K562 treated with DMSO at 1 percent for 24 hours (cell line): ENCODE measurements around the gene SRBD1. TPM values are rescaled to one million over a fixed set of nuclear protein-coding genes. Genes with fewer than 3 reads are reported as not detected.

Experiments
- total RNA-seq: library from RNA; unstranded; fragments of 300-600 nt; gene quantifications from 2 replicates; pipeline ENCODE4 v1.2.3, GENCODE V29; 2022; ENCODE audit warnings: low read depth; ENCODE audit not compliant: insufficient read depth

The SRBD1 gene, protein sequence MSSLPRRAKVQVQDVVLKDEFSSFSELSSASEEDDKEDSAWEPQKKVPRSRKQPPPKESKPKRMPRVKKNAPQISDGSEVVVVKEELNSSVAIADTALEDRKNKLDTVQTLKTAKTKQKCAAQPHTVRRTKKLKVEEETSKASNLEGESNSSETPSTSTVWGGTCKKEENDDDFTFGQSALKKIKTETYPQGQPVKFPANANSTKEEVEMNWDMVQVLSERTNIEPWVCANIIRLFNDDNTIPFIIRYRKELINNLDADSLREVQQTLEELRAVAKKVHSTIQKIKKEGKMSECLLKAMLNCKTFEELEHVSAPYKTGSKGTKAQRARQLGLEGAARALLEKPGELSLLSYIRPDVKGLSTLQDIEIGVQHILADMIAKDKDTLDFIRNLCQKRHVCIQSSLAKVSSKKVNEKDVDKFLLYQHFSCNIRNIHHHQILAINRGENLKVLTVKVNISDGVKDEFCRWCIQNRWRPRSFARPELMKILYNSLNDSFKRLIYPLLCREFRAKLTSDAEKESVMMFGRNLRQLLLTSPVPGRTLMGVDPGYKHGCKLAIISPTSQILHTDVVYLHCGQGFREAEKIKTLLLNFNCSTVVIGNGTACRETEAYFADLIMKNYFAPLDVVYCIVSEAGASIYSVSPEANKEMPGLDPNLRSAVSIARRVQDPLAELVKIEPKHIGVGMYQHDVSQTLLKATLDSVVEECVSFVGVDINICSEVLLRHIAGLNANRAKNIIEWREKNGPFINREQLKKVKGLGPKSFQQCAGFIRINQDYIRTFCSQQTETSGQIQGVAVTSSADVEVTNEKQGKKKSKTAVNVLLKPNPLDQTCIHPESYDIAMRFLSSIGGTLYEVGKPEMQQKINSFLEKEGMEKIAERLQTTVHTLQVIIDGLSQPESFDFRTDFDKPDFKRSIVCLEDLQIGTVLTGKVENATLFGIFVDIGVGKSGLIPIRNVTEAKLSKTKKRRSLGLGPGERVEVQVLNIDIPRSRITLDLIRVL
- total RNA-seq, result 5.2 and 7.9 TPM in 2 replicates

DNA sequence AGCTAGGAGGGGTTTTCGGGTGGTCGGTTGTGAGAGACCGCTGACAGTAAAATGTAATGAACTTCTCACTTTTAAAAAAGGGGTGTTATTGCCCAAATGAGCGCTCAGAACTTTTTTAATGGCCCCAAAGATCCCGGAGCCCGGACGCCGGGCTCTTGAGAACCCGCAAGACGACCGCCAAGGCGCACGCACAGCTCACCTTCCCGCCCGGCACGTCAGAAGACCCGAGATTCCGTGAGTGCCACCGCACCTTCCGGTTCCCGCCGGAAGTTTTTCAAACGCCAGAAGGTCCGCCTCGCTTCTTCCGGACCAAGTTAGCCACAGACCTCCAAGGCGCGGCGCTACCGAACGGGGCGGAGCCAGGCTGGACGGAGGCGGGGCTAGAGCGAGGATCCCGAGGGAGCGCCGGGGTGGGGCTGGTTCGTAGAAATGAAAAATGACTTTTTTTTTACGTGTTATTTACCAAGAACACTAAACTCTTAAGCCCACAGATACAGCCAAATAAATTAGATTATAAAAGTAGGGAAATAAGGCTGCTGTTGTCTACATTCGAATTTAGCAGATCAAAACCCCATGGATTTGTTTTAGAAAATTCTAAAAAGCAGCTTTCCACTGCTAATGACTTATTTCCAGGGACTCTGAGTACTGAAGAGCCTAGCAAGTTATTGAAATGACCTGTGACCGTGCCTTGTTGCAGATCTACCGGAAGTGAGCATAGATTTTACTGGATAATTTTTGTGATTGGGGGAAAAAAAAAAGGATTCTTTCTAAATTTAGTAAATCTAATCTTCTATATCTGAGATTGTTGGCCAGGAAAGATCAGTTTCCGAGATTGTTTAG lies at the start of gene SRBD1:
TSS of gene SRBD1 (minus strand) at position 248 of the 840 bp plus-strand sequence. CDS start 5,826 bp downstream, outside the sequence.

GRCh38 chr2:45651415-45652089 lies 40.5 kb upstream of the SRBD1 start, which contains the start of gene PRKCE:
TSS of gene PRKCE (plus strand) at chr2:45651675.

Other genes with a start within 250 kb of the SRBD1 start
- gene PRKCE, start 40.4 kb upstream of the SRBD1 start, total RNA-seq, result 0.43 and 1.1 TPM in 2 replicates